Stromal cell of bone marrow (primary cell): ENCODE results near the gene SARNP.

Experiments used
- DNase-seq: peaks from one replicate; pipeline ENCODE4 v3.0.0-alpha.2; 2012; ENCODE audit warnings: low read depth

The SARNP gene

DNA sequence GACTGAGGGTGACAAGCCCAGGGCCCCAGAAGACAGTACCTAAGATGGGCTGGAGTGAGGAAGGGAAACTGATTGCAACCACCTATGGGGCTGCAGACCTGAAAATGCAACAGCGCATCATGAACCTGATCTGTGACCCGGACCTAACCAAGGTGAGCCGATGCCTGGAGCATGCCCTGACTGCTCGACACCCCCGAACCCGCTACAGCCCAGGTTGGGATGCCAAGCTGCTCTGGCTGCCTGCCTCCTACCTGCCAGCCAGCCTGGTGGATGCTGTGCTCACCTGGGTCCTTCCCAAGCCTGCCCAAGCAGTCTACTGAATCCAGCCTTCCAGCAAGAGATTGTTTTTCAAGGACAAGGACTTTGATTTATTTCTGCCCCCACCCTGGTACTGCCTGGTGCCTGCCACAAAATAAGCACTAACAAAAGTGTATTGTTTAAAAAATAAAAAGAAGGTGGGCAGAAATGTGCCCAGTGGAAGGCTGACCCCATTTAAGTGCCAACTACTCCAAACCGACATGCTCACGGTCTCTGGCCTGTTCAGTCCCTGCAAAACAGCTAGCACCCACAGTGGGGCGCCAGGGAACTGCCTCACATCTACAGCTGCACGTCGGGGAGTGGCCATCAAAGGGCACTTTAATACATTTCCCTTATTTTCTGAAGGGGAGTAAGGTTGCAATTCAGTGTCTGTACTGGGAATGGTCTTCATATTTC lies 93.1 kb downstream of the SARNP start:
- no peak for DNase-seq

DNA sequence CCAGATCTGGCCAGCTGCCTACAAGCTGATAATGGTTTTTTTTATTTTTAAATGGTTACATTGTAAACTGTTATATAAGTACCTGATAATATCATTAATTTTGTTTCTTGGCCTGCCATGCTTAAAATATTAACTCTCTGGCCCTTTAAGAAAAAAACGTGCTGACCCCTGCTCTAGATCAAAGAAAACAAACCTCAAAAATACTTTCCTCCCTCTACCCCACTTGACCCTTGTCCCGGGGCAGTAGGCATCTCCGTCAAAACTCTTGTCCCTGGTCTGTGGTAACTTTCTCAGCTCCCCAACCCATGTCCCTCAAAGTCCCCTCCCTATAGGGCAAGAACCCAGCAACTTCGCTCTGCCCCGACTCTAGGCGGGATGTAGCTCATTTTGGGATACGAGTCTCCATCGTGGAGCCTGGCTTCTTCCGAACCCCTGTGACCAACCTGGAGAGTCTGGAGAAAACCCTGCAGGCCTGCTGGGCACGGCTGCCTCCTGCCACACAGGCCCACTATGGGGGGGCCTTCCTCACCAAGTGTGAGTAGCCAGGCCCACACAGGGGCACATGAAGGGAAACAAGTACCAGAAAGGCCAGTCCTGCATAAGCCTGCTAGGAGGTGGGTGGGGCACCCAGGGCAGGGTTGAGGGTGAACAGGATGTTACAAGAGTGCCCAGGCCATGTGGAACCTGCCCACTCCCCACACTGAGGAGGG lies 93.9 kb downstream of the SARNP start:
- DNase-seq = no peak

DNA sequence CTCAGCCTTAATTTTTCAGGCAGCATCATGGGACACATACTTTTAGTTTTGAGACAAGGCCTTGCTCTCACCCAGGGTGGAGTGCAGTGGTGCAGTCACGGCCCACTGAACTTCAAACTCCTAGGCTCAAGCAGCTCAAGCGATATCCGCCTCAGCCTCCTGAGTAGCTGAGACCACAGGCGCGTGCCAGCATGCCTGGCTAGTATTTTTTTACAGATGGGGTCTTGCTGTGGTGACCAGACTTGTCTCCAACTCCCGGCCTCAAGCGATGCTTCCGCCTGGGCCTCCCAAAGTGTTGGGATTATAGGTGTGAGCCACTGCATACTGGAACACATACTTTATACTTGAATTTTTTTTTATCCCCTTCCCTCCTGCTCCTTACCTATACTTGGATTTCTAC lies 94.6 kb downstream of the SARNP start:
- DNase-seq = no peak

DNA sequence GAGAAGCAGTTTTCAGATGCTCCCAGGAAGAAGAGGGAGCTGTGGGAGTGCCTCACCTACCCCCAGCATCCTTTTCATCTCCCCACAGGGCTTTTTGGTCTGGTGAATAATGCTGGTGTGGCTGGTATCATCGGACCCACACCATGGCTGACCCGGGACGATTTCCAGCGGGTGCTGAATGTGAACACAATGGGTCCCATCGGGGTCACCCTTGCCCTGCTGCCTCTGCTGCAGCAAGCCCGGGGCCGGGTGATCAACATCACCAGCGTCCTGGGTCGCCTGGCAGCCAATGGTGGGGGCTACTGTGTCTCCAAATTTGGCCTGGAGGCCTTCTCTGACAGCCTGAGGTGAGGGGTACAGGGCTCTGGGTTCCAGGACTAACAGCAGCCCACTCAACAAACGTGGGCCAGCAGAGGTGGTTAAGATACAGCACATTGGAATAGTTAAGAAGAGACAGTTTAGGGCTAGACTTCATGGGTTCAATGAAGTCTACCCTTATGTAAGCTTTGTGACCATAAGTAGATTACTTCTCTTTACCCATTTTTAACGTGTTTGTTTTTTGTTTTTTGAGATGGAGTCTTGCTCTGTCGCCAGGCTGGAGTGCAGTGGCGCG lies 95.8 kb downstream of the SARNP start:
- no peak for DNase-seq

DNA sequence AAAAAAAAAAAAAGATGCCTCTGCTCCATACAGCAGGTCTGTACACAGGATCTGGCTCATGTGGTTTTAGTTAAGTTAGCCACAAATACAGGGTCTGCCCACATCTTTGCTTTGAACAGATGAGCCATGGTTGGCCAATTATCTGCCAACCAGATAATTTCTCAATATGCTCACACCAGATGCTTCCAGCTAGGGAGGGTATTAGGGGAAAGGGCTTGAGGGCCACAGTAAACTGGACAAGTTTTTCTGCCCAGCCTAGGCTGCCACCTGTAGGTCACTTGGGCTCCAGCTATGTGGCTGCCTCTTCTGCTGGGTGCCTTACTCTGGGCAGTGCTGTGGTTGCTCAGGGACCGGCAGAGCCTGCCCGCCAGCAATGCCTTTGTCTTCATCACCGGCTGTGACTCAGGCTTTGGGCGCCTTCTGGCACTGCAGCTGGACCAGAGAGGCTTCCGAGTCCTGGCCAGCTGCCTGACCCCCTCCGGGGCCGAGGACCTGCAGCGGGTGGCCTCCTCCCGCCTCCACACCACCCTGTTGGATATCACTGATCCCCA lies 96.6 kb downstream of the SARNP start:
- DNase-seq = peak; percentile 87

DNA sequence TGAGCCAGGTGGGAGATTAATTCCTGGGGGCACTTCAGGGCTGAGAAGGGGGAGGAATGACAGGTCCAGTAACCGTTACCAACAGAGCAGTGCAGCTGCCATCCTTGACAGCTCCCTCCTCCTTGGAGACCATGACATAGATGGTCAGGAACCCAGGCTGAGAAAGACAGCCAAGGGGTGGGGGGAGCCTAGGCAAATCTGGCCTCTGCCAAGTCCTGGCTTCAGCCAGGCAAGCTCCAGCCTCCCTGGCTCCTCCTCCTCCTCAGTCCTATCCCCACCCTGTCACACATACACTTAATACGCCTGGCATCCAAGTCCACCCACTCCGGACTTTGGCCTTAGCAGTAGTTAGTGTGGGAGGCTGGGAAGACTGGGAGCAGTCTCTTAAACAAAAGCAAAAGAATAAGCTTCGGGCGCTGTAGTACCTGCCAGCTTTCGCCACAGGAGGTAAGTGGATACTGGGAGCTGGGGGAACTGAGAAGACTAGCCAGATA lies 97.4 kb downstream of the SARNP start, which contains the start of gene RDH5:
TSS of gene RDH5 (plus strand) at position 323 of the 494 bp plus-strand sequence. CDS start 792 bp downstream, outside the sequence.
- DNase-seq = peak; percentile 91

DNA sequence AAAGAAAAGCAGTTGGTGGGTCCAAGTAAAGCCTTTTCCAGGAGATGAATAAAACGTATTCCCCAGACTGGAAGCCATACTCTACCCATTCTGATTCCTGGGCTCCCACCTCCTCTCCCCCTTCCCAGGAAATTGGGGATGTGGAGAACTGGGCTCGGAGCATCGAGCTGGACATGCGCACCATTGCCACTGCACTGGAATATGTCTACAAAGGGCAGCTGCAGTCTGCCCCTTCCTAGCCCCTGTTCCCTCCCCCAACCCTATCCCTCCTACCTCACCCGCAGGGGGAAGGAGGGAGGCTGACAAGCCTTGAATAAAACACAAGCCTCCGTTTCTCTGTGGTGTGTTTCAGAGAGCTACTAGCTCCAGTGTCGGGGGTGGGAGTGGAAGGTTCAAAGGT lies 98.2 kb downstream of the SARNP start:
- DNase-seq = no peak

DNA sequence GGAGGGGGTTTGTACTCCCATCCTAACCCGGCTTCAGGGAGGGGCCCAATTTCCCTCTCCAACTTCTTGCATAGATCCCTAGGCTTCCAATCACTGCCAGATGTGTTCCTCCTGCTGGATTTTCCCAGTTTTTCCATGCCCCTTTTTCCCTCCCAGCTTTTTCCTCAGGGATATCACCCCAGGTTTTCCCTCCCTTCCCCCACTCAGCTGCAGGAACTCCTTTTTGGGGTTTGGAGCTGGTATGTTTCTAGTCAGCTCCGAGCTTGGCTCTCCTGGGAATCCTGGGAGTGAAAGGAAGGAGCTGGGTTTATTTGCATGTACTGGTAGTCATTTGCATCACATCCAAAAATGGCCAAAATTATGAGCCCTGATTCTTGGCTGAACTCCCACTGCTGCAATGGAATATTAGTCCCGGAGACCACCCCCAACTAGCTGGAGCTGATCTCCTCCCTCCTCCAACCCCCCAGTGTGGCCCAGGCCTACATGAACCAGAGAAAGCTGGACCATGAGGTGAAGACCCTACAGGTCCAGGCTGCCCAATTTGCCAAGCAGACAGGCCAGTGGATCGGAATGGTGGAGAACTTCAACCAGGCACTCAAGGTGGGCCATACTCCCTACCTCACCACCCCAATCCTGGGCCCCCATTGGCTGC lies 98.8 kb downstream of the SARNP start:
- DNase-seq = peak; percentile 61

DNA sequence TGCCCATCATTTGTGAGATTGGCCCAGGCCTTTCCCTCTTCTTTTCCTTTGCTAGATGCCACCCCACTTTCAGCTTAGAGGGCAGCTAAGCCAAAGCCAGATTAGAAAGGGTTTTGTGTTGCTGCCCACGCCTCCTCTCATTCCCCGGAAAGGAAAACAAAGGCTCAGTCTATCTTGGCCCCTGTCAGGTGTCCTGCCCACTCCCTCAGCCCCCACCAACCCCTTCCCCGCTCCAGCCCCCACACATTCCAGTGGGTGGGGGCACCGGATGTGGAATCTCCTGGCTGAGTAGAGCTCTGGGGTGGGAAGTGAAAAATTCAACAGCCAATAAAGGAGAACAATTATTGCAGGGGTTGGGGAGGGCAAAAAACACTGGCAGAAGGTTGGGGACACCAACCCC lies 99.5 kb downstream of the SARNP start:
- no peak for DNase-seq

DNA sequence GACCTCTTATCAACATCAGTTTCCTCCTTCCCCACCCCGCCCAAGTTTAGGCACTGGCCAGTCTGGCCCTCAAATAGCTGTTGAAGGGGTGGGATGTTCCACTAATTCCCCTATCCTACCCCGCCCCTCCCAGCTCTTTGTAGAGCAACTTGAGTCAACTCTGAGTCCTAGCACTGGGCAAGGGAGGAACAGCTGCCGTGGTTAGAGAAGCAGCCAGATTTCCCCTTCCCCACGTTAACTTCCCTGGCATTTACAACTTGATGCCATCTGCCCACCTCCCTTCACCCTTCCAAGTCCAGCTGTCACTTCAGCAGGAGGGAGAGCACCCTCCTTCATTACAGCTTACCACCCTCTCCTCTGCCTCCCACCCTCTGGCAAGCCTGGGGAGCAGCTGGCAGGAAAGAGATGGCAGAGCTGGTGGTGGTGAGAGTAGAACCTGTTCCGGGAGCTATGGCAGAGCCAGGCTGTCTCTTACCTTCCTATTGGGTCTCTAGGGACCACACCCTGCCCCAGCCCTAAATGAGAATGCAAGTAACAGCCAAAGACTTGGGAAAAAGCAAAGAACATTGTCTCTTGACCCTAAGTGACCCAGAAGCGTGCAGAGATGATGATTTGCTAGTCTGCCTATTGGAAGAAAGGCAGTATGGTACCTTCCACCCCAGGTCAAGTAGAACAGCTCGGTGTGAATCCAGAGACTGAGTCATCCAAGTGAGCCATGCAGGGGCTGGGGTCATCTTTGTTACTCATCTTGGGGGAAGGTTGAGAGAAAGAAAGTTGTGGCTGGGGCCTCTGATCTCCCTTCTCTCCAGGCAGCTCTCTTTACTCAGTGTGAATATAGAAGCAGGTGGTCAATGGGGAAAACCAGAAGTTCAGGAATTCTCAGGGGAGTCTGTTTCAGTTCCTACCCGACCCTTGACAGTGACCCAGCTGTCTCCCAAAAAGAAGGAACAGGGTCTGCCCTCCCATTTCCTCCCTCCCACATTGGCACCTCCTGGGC lies 100.2 kb downstream of the SARNP start:
- DNase-seq = no peak

DNA sequence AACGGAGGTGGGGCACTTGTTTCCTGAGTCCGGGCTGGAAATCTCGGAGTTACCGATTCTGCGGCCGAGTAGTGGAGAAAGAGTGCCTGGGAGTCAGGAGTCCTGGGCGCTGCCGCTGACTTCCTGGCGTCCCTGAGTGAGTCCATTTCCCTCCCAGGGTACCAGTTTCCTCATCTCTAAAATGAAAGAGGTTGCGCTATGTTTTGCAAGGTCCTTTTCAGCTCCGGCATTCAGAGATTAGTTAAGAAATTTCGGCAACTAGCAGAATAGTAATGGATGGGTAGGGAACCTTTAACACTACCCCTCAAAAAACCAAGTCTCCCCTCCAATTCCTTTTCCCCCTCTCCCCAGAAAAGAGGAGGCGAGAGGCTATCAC lies 101.0 kb downstream of the SARNP start:
- no peak for DNase-seq

DNA sequence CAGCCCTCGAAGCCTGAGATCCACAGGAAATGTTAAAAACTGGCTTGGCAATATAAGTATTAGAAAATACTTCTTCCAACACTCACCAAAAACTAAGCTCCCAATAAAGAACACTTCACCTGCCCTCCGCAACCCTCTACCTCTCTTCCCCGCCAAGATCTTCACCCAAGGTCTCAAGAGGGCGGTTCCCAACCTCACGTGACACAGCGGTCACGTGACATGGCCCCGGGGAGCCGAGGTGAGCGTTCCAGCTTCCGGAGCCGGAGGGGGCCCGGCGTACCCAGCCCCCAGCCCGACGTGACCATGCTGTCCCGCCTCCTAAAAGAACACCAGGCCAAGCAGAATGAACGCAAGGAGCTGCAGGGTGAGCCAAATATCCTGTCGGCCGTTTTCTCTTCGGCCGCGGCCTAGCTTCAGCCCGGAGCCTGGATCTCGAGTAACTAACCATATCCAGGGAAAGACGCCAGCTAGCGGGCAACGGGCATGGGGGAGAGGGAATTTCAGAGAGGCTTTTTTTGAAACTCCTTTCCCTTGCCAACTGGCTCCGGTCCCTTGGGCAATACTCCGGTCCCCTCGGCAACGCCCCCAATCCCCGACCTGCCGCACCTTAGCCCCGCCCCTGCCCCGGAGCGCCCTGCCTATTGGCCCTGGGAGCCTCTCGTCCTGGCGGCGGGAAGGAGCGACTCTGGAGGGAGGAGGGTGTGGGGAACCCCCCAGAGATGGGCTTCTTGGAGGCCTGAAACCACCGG lies 101.5 kb downstream of the SARNP start, which contains the start of gene BLOC1S1:
TSS of gene BLOC1S1 (plus strand) at position 214 of the 749 bp plus-strand sequence. CDS start at position 220, 6 bp downstream.
- DNase-seq = peak; percentile 76

DNA sequence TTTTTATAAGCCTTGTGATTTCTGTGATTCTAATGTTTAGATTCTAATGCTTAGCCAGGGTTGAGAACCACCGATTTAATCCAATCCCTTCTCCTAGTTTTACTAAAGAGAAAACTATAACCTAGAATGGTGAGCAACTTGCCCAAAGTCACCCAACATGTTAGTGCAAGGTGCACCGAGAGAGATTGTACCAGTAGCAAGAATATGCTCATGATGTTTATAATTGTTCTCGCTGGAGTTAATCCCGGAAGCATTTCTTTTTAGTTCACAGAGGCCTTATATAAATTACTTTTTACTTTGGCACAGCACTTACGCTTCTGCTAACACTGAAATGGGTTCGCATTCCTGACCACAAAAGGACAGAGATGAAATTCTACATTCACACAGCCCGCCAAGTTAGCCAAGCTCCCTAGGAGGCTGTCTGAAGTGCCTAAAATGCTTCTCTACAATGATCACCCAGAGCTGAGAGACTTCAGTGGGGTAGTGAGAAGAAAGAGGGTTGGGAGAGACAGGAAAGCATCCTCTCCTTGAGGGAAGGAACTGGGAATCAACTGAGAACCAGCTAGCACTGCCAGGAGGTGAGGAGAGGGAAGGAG lies 102.3 kb downstream of the SARNP start:
- DNase-seq = no peak

DNA sequence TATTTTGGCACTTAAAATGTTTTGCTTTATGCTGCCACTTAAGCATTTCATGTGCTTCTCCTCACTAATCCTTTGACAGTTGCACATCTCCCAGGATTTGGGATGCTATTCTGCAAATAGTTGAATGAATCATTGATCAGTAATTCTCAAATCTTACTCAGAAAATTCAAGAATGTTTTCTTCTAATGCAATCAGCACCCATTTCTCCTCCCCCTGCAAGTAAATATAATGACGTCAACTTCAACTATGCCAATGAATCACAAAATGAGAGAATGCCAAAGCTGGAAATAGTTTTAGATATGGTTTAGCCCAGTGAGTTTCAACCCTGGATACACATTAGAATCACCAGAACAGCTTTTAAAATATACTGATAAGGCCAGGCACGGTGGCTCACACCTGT lies 103.8 kb downstream of the SARNP start:
- peak; percentile 86 for DNase-seq

DNA sequence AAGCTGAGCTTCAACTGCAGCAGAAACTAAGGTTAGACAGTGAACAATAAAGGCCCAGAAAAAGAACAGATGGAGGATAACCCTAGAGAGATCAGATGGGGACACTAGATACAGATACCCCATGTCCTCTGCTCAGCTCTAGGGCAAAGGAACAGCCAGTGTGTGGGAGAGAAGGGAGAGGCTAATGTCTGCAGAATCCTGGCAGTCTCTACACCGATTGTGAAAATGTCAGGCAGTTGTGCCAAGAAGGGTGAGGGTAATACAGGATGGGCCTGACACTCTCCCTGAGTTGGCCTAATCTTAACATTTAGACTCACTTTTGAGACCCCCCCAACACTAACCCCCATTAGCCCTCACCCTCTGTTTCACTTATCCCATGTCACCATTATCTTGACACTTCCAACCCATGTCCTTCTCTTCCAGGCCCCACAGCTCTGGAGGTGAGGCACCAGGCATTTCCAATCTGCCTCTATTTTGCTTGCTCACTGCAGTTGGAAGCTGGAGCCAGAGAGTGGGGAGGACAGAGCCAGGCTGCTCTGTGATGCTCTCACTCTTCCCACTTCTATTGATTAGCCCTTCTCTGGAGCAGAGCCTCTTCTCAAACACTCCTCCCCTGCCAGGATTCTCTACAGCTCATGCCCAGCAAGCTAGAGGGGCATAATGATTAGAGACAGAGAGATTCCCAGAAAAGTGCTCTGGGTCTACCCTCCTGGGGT lies 104.7 kb downstream of the SARNP start:
- no peak for DNase-seq

DNA sequence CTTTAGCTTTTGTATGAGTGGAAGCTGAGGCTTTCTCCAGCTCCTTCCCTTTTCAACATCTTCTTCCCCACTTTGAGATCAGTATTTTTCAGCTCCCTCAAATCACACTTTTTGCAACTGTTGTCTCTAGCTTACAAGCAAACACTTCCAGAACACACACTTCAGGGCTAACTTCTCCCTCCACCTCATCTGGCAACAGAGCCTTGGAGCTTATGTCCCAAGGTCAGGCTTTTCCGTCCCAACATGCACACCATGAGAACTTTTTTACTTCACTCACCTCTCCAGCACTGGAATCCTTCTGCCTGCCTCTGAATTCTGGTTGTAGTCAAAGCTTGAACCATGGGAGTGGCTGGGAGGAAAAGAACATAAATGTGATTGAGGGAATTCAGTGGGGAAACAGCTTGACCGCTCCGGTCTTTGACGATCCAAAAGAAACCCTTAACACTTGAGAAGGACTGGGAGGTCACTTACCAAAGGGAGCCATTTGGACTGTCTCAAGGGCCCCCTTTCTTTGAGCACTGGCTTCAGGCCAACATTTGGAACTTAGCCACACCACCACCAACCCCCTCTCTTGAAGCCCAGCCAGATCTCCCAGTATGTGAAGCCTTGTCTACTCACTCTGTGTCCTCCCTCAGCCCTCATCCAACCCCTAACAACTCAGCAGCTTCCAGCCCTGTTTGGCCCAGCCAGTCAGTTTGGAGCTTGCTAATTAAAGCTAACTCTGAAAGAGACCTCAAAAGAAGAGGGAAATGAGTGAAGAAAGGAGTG lies 105.6 kb downstream of the SARNP start:
- no peak for DNase-seq

DNA sequence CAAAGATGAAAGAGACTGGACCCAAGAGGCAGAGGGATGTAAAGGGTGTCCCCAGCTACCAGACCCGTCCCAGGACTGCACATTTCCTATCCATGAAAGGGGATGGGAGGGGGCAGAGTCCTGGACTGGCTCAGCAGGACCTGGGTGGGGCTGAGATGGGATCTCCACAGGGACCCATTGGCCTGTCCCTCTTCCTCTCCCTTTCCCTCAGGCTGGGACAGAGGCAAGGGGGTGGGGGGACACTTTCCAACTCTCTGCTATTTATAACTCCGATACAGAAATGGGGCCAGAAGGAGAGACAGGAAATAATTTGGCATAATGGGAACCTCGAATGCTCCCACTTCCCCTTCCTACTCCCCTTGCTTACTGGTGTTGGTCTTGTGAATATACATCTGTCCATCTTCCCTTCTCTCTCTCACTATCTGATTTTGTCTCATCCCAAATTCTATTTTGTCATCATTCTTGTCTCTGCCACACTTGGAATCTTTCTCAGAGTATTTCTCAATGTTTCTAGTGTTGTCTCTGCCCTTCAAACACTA lies 108.8 kb downstream of the SARNP start:
- no peak for DNase-seq
